Rectal smooth muscle tissue (tissue), 1 donor: ENCODE measurements around the gene PRX.

Source experiments
- H3K27ac ChIP-seq: one replicate; pipeline ENCODE4 v1.7.0; 2013; ENCODE audit warnings: low read depth, low read length, inconsistent platforms
- H3K27me3 ChIP-seq: one replicate; pipeline ENCODE4 v1.7.0; 2013; ENCODE audit warnings: low read length; ENCODE audit not compliant: control insufficient read depth, insufficient read depth
- H3K36me3 ChIP-seq: one replicate; pipeline ENCODE4 v1.7.0; 2013; ENCODE audit warnings: low read length; ENCODE audit not compliant: control insufficient read depth, insufficient read depth
- H3K4me1 ChIP-seq: one replicate; pipeline ENCODE4 v1.7.0; 2013; ENCODE audit warnings: low read length; ENCODE audit not compliant: control insufficient read depth, insufficient read depth
- H3K4me3 ChIP-seq: one replicate; pipeline ENCODE4 v1.7.0; 2013; ENCODE audit warnings: low read length
- H3K9ac ChIP-seq: one replicate; pipeline ENCODE4 v1.7.0; 2013; ENCODE audit warnings: low read length

PRX gene

GRCh38 chr19:40390084-40390742, 23.0 kb downstream of the PRX start, which contains the start of gene HIPK4:
HIPK4 (minus strand) TSS chr19:40390181; CDS start chr19:40389902, 279 bp downstream.
- no peaks in the 10 kb centered on the region for H3K4me1 ChIP-seq
- H3K4me3 ChIP-seq = no peak within 1 kb of the TSS
- H3K36me3 ChIP-seq = no peaks in the 10 kb centered on the region
- H3K9ac ChIP-seq = no peak within 1 kb of the TSS
- no peak within 1 kb of the TSS for H3K27ac ChIP-seq
- no peaks in the 10 kb centered on the region for H3K27me3 ChIP-seq

GRCh38 chr19:40389404-40390083, 23.6 kb downstream of the PRX start:
- Histone ChIP-seq H3K4me1 (no peaks in the 10 kb centered on the region), H3K4me3 (no peak overlapping the region), H3K9ac (no peak overlapping the region), H3K36me3 (no peaks in the 10 kb centered on the region), H3K27me3 (no peaks in the 10 kb centered on the region), H3K27ac (no peak overlapping the region)

- H3K27me3 ChIP-seq = no peaks in the 10 kb centered on the region
- H3K4me1 ChIP-seq = no peaks in the 10 kb centered on the region
- no peak overlapping the region for H3K9ac ChIP-seq
- H3K4me3 ChIP-seq = no peak overlapping the region
- no peak overlapping the region for H3K27ac ChIP-seq
- no peaks in the 10 kb centered on the region for H3K36me3 ChIP-seq
Measured at GRCh38 chr19:40388481-40388880, 24.7 kb downstream of the PRX start.

- Histone ChIP-seq H3K4me1 (no peaks in the 10 kb centered on the region), H3K9ac (no peak overlapping the region), H3K36me3 (no peaks in the 10 kb centered on the region), H3K4me3 (no peak overlapping the region), H3K27ac (no peak overlapping the region), H3K27me3 (no peaks in the 10 kb centered on the region)
Measured at GRCh38 chr19:40387155-40387554, 26.0 kb downstream of the PRX start.

GRCh38 chr19:40383668-40384248, 29.4 kb downstream of the PRX start:
- Histone ChIP-seq H3K9ac (no peak overlapping the region), H3K4me3 (no peak overlapping the region), H3K4me1 (no peaks in the 10 kb centered on the region), H3K36me3 (peaks cover 2% of the 10 kb centered on the region), H3K27me3 (no peaks in the 10 kb centered on the region), H3K27ac (no peak overlapping the region)

GRCh38 chr19:40381321-40381720, 31.9 kb downstream of the PRX start:
- no peaks in the 10 kb centered on the region for H3K27me3 ChIP-seq
- H3K9ac ChIP-seq = no peak overlapping the region
- no peak overlapping the region for H3K27ac ChIP-seq
- H3K4me3 ChIP-seq = no peak overlapping the region
- H3K36me3 ChIP-seq = peaks cover 2% of the 10 kb centered on the region
- no peaks in the 10 kb centered on the region for H3K4me1 ChIP-seq

GRCh38 chr19:40380199-40381037, 32.8 kb downstream of the PRX start:
- Histone ChIP-seq H3K27ac (no peak overlapping the region), H3K4me1 (no peaks in the 10 kb centered on the region), H3K36me3 (peaks cover 2% of the 10 kb centered on the region), H3K9ac (no peak overlapping the region), H3K4me3 (no peak overlapping the region), H3K27me3 (no peaks in the 10 kb centered on the region)

- H3K36me3 ChIP-seq = peaks cover 2% of the 10 kb centered on the region
- H3K9ac ChIP-seq = no peak overlapping the region
- H3K4me3 ChIP-seq = no peak overlapping the region
Measured at GRCh38 chr19:40379446-40380198, 33.6 kb downstream of the PRX start.

GRCh38 chr19:40378509-40378908, 34.7 kb downstream of the PRX start:
- Histone ChIP-seq H3K9ac (no peak overlapping the region), H3K36me3 (peaks cover 8% of the 10 kb centered on the region), H3K4me1 (no peaks in the 10 kb centered on the region), H3K27ac (no peak overlapping the region), H3K27me3 (no peaks in the 10 kb centered on the region), H3K4me3 (no peak overlapping the region)

More at GRCh38 chr19:40379446-40380198, 33.6 kb downstream of the PRX start:
- H3K4me1 ChIP-seq = no peaks in the 10 kb centered on the region
- H3K27ac ChIP-seq = no peak overlapping the region
- H3K27me3 ChIP-seq = no peaks in the 10 kb centered on the region

GRCh38 chr19:40377876-40378385, 35.2 kb downstream of the PRX start:
- no peak overlapping the region for H3K4me3 ChIP-seq
- H3K36me3 ChIP-seq = peaks cover 8% of the 10 kb centered on the region
- H3K4me1 ChIP-seq = no peaks in the 10 kb centered on the region
- H3K9ac ChIP-seq = no peak overlapping the region
- no peak overlapping the region for H3K27ac ChIP-seq
- H3K27me3 ChIP-seq = no peaks in the 10 kb centered on the region

- Histone ChIP-seq H3K27me3 (no peaks in the 10 kb centered on the region), H3K36me3 (peaks cover 15% of the 10 kb centered on the region), H3K27ac (no peak overlapping the region), H3K4me1 (no peaks in the 10 kb centered on the region), H3K9ac (no peak overlapping the region), H3K4me3 (no peak overlapping the region)
Measured at GRCh38 chr19:40376286-40376862, 36.8 kb downstream of the PRX start.
